ENCODE measurements around the gene PRMT3.
A peak's percentile ranks its signal among the peaks of the same experiment; 100 is the strongest.
"Not testable (repeated sequence)": the region's sequence is repeated elsewhere in the genome, so short reads cannot be mapped to it uniquely, and the experiment has no call there.

The PRMT3 gene

GRCh38 chr11:20387261-20388095 lies at the start of gene PRMT3:
PRMT3 (plus strand) TSS chr11:20387716; CDS start chr11:20387747, 31 bp downstream.
- peak; percentile 80 for DNase-seq (ENCODE audit: low spot score)

DNA sequence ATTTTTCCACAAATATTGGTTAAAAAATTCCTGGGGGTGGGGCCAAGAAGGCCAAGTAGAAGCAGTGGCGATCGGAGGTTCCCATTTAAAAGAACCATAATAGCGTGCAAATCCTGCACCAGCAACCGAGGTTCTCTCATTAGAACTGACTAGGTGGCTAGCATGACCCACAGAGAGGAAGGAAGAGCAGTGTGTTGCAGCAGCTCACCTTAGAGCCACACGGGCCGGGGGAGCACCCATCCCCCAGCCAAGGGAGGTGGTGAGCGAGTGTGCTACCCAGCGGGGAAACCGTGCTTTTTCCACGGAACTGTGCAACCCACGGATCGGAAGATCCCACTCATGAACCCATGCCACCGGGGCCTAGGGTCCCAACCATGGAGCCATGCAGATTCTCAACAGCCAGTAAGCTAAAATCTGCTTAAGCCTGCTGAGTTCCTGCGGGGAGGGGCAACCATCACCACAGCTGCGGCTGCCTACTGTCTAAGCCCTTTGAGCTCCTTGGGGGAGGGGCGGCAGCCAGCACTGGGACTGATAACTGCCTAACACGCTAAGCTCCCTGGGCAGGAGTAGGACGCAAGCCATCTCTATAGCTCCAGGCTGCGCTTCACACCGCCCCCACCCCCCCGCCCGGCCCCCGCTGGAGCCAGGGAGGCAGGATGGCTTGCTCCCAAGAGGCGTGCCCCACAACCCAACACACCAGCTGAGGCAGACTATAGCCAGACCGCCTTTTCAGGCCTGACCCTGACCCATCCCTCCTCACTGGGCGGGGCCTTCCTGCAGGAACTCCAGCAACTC lies 45.0 kb upstream of the PRMT3 start:
- no peak for DNase-seq (ENCODE audit: low spot score)

- DNase-seq (ENCODE audit: low spot score) = no peak
Observed at GRCh38 chr11:20351136-20351535, 36.4 kb upstream of the PRMT3 start.

DNA sequence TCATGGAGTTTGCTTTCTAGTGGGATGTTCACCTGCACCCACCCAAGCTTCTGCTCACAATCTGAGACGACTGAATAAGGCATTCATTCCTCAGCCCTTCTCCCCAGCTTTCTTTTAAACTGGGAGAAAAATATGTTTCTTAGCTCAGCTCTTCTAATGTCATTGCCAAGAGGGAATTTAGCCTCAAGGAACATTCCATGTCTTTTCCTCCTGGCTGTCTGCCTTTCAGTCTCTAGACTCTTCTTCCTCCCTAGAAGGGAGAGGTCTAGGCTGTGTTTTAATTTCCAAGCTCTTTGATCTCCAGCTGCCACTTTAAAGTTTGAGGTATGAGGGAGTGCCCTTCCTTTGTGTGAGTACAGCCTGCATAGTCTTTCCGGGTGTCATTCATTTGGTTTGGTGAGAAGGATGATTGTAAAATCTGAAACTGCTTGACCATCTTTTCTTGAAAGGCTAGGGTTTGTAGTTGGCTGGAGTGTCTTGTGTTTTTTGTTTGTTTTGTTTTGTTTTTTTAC lies 35.7 kb upstream of the PRMT3 start:
- DNase-seq (ENCODE audit: low spot score) = no peak

- no peak for DNase-seq (ENCODE audit: low spot score)
Observed at GRCh38 chr11:20353829-20354434, 33.6 kb upstream of the PRMT3 start.

GRCh38 chr11:20355221-20356219 lies 32.0 kb upstream of the PRMT3 start:
- DNase-seq (ENCODE audit: low spot score) = no peak

- no peak for DNase-seq (ENCODE audit: low spot score)
Observed at GRCh38 chr11:20357150-20357549, 30.4 kb upstream of the PRMT3 start.

DNA sequence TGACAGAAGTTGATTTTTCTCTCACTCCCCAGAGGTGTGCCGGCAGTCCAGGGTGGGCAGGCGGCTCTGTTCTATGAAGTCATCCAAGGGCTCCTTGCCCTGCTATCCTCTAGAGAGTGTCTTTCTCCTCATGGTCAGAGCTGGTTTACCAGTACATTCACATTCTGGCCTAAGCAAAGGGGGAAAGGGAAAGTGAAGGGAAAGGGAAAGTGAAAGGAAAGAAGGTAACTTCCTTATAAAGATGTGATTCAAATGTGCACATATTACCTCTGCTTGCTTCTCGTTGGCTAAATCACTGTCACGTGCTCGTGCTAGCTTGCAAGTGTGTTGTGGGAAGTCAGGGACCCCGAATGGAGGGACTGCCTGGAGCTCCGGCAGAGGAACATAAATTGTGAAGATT lies 26.9 kb upstream of the PRMT3 start:
- no peak for DNase-seq (ENCODE audit: low spot score)

- DNase-seq (ENCODE audit: low spot score) = no peak
Observed at GRCh38 chr11:20362481-20362880, 25.0 kb upstream of the PRMT3 start.

- DNase-seq (ENCODE audit: low spot score) = no peak
Observed at GRCh38 chr11:20363149-20363499, 24.4 kb upstream of the PRMT3 start.

DNA sequence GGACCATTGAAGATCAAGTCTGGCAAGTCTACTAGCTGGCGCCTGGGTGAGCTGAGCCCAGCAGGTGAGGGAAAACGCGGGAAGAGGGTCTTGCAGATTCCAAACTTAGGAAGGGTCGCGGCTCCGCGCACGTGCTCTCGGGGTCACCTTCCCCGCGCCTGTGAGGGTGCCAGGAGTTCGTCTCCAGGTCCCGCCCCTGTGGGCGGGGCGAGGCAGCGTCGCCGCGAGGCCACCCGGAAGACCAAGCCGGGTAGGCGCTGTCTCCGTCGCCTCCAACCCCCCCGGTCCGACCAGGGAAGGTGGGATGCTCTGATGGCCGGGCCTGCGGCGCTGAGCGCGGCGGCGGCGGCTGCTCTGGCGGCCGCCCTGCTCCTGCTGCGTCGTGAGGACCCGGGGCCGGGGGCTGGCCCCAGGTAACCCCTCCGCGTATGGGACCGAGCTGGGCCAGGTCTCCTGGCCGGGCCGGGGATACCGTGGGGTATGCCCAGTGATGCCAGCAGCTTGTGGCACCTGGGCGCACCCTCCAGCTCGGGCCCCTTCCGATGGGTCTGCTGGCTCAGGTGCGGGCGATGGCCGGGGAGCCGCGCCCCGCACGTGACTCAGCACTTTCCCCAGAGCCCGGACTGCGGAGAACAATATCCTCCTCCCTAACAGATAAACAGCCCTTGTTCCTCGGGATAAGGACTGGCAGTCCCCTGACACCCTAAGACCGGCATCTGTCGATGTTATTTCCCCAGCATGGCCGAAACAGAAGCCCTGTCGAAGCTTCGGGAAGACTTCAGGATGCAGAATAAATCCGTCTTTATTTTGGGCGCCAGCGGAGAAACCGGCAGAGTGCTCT lies 23.8 kb upstream of the PRMT3 start, which contains the start of gene HTATIP2:
Gene HTATIP2 (plus strand): TSS at position 215 of the 841 bp plus-strand sequence. CDS start 524 bp downstream, at position 739.
- DNase-seq (ENCODE audit: low spot score) = peak; percentile 53

DNA sequence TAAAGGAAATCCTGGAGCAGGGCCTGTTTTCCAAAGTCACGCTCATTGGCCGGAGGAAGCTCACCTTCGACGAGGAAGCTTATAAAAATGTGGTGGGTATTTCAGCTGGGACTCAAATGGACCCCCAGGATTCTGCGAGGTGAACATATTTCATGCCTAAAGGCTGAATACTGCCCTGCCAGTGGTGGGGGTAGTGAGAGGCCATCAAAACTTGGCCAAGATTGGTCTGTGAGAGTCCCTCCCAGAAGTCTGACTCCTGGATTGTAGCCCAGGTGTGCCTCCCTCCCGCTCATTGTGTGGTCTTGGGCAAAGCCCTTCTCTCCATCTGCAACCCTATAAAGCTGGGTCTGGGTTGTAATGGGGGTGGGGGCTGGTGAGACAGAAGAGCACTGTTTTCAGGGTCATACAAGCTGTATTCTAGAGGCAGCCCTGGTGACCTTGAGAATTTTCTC lies 23.1 kb upstream of the PRMT3 start:
- DNase-seq (ENCODE audit: low spot score) = no peak

GRCh38 chr11:20365465-20365864 lies 22.1 kb upstream of the PRMT3 start:
- not testable (repeated sequence) for DNase-seq (ENCODE audit: low spot score)

- no peak for DNase-seq (ENCODE audit: low spot score)
Observed at GRCh38 chr11:20367313-20367948, 20.1 kb upstream of the PRMT3 start.

GRCh38 chr11:20368438-20368837 lies 19.1 kb upstream of the PRMT3 start:
- no peak for DNase-seq (ENCODE audit: low spot score)

- DNase-seq (ENCODE audit: low spot score) = no peak
Observed at GRCh38 chr11:20369826-20370225, 17.7 kb upstream of the PRMT3 start.

- no peak for DNase-seq (ENCODE audit: low spot score)
Observed at GRCh38 chr11:20372081-20372626, 15.4 kb upstream of the PRMT3 start.

GRCh38 chr11:20373147-20373546 lies 14.4 kb upstream of the PRMT3 start:
- DNase-seq (ENCODE audit: low spot score) = no peak

- DNase-seq (ENCODE audit: low spot score) = no peak
Observed at GRCh38 chr11:20373568-20374209, 13.8 kb upstream of the PRMT3 start.

Data from HuH-7.5 (cell line).